IMR-90 (cell line): ENCODE measurements around the gene FBXL7.

Experiments
- MAFK ChIP-seq: IDR thresholded peaks from 2 replicates; pipeline ENCODE4 v1.6.1; 2012; ENCODE audit warnings: low read depth, low read length, improper control_type of control experiment
- MAZ ChIP-seq: IDR thresholded peaks from 2 replicates; pipeline ENCODE4 v1.6.1; 2012; ENCODE audit warnings: low read depth, mild to moderate bottlenecking, low read length, improper control_type of control experiment, moderate library complexity, borderline replicate concordance
- POLR2A ChIP-seq: IDR thresholded peaks from 2 replicates; pipeline ENCODE4 v1.6.1; 2012; ENCODE audit warnings: mild to moderate bottlenecking, low read depth, low read length
- TF ChIP-seq, protein P1 (sequence below): conservative IDR thresholded peaks from 2 replicates; pipeline ENCODE4 v1.5.1; 2012; ENCODE audit warnings: mild to moderate bottlenecking, low read depth, low read length, improper control_type of control experiment

DNA sequence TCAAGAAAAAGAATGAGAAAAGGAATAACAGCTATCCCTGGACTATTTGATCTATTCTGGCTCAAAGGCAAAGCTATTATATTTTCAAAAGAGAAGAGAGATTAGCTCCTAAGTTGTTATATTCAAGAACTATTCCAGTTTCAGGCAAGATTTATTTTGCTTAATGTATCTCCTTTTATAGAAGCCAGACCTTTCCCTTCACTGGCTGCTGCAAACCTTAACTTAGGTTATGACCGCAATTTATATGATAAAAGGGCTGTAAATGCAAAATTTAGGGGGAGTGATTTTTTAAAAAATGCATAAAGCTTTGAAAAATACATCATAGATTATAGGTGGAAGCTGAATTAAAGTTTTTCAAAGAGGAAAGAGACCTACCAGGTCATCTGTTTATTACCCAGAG lies 97.8 kb downstream of the FBXL7 start:
- TF ChIP-seq, protein P1, sequence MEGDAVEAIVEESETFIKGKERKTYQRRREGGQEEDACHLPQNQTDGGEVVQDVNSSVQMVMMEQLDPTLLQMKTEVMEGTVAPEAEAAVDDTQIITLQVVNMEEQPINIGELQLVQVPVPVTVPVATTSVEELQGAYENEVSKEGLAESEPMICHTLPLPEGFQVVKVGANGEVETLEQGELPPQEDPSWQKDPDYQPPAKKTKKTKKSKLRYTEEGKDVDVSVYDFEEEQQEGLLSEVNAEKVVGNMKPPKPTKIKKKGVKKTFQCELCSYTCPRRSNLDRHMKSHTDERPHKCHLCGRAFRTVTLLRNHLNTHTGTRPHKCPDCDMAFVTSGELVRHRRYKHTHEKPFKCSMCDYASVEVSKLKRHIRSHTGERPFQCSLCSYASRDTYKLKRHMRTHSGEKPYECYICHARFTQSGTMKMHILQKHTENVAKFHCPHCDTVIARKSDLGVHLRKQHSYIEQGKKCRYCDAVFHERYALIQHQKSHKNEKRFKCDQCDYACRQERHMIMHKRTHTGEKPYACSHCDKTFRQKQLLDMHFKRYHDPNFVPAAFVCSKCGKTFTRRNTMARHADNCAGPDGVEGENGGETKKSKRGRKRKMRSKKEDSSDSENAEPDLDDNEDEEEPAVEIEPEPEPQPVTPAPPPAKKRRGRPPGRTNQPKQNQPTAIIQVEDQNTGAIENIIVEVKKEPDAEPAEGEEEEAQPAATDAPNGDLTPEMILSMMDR: no peak
- TF ChIP-seq POLR2A: no peak
- TF ChIP-seq MAZ: no peak
- TF ChIP-seq MAFK: no peak
